ENCODE results near the gene ITPRIPL2. TPM values are rescaled to one million over a fixed set of nuclear protein-coding genes. Genes with fewer than 3 reads are reported as not detected.

ITPRIPL2 gene
- polyA plus RNA-seq, 1 donor from 2014 or later, result not detected

- Histone ChIP-seq H3K79me2 (replicated peaks; ENCODE audit: insufficient read depth, low read length) (peaks cover 9% of the 10 kb centered on the region), H2AFZ (ENCODE audit: low read depth, low read length) (peak within 1 kb of the TSS; percentile 98), H3K27me3 (ENCODE audit: insufficient read depth, low read depth, low read length) (no peaks in the 10 kb centered on the region), H3K9me3 (ENCODE audit: low read length) (no peaks in the 10 kb centered on the region), H3K4me2 (ENCODE audit: low read length) (peak within 1 kb of the TSS; percentile 75), H3F3A (ENCODE audit: insufficient read depth, low read length, poor library complexity, severe bottlenecking) (peaks cover 8% of the 10 kb centered on the region), H3K9me2 (ENCODE audit: insufficient read depth, low read length) (no peaks in the 10 kb centered on the region), H4K20me1 (ENCODE audit: insufficient read depth) (no peaks in the 10 kb centered on the region), H3K36me3 (ENCODE audit: insufficient read depth, low read length) (peaks cover 8% of the 10 kb centered on the region), H3K4me3 (ENCODE audit: low read length) (peak within 1 kb of the TSS; percentile 82), H3K9ac (ENCODE audit: low read length) (peak within 1 kb of the TSS; percentile 94), H3K27ac (ENCODE audit: low read length) (peak within 1 kb of the TSS; percentile 99)
- TF ChIP-seq, protein P1, sequence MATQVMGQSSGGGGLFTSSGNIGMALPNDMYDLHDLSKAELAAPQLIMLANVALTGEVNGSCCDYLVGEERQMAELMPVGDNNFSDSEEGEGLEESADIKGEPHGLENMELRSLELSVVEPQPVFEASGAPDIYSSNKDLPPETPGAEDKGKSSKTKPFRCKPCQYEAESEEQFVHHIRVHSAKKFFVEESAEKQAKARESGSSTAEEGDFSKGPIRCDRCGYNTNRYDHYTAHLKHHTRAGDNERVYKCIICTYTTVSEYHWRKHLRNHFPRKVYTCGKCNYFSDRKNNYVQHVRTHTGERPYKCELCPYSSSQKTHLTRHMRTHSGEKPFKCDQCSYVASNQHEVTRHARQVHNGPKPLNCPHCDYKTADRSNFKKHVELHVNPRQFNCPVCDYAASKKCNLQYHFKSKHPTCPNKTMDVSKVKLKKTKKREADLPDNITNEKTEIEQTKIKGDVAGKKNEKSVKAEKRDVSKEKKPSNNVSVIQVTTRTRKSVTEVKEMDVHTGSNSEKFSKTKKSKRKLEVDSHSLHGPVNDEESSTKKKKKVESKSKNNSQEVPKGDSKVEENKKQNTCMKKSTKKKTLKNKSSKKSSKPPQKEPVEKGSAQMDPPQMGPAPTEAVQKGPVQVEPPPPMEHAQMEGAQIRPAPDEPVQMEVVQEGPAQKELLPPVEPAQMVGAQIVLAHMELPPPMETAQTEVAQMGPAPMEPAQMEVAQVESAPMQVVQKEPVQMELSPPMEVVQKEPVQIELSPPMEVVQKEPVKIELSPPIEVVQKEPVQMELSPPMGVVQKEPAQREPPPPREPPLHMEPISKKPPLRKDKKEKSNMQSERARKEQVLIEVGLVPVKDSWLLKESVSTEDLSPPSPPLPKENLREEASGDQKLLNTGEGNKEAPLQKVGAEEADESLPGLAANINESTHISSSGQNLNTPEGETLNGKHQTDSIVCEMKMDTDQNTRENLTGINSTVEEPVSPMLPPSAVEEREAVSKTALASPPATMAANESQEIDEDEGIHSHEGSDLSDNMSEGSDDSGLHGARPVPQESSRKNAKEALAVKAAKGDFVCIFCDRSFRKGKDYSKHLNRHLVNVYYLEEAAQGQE (IDR thresholded peaks at IDR 0.05; ENCODE audit: borderline replicate concordance), result peak; percentile 11
- TF ChIP-seq EP300 (conservative IDR thresholded peaks at IDR 0.05; ENCODE audit: poor library complexity, severe bottlenecking) (peak; percentile 91), EZH2 (IDR thresholded peaks at IDR 0.05; ENCODE audit: borderline replicate concordance, insufficient read depth, low read length, poor library complexity, severe bottlenecking) (no peak), RAD21 (conservative IDR thresholded peaks at IDR 0.05) (no peak), POLR2AphosphoS5 (IDR thresholded peaks at IDR 0.05) (peak; percentile 86), TAF1 (IDR thresholded peaks at IDR 0.05; ENCODE audit: low read depth) (no peak), SMC3 (conservative IDR thresholded peaks at IDR 0.05; ENCODE audit: poor library complexity) (peak; percentile 31), MXI1 (conservative IDR thresholded peaks at IDR 0.05; ENCODE audit: poor library complexity, severe bottlenecking) (peak; percentile 84)
- TF ChIP-seq, protein P2, sequence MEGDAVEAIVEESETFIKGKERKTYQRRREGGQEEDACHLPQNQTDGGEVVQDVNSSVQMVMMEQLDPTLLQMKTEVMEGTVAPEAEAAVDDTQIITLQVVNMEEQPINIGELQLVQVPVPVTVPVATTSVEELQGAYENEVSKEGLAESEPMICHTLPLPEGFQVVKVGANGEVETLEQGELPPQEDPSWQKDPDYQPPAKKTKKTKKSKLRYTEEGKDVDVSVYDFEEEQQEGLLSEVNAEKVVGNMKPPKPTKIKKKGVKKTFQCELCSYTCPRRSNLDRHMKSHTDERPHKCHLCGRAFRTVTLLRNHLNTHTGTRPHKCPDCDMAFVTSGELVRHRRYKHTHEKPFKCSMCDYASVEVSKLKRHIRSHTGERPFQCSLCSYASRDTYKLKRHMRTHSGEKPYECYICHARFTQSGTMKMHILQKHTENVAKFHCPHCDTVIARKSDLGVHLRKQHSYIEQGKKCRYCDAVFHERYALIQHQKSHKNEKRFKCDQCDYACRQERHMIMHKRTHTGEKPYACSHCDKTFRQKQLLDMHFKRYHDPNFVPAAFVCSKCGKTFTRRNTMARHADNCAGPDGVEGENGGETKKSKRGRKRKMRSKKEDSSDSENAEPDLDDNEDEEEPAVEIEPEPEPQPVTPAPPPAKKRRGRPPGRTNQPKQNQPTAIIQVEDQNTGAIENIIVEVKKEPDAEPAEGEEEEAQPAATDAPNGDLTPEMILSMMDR (IDR thresholded peaks at IDR 0.05; ENCODE audit: poor library complexity, severe bottlenecking), result peak; percentile 31
Measured at GRCh38 chr16:19067349-19068236, 46.2 kb upstream of the ITPRIPL2 start, which contains the start of gene COQ7. COQ7 (plus strand) TSS chr16:19067614; CDS start chr16:19067665, 51 bp downstream.

DNA sequence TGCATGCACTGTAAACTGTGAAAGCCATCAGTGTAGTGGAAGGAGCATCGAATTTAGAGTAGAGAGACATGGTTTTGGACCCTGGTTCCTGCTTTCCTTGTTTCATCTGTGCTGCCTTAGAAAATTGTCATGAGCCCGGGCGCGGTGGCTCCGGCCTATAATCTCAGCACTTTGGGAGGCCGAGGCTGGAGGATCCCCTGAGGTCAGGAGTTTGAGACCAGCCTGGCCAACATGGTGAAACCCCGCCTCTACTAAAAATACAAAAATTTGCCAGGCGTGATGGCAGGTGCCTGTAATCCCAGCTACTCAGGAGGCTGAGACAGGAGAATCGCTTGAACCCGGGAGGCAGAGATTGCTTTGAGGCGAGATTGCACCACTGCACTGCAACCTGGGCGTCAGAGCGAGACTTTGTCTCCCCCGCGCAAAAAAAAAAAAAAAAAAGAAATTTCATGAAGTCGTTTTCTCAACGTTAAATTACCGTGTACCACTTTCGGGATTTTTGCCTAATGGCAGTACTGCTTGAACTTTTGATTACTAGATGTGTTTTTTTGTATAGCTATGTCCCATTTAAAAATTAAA, 45.4 kb upstream of the ITPRIPL2 start:
- Histone ChIP-seq H3K9ac (ENCODE audit: low read length) (peak overlapping the region; percentile 94), H3K9me3 (ENCODE audit: low read length) (no peaks in the 10 kb centered on the region), H2AFZ (ENCODE audit: low read depth, low read length) (peak overlapping the region; percentile 98), H3K4me3 (ENCODE audit: low read length) (peak overlapping the region; percentile 82), H3F3A (ENCODE audit: insufficient read depth, low read length, poor library complexity, severe bottlenecking) (peaks cover 8% of the 10 kb centered on the region), H3K4me2 (ENCODE audit: low read length) (peak overlapping the region; percentile 75), H3K27ac (ENCODE audit: low read length) (peak overlapping the region; percentile 99), H3K79me2 (replicated peaks; ENCODE audit: insufficient read depth, low read length) (peaks cover 9% of the 10 kb centered on the region), H3K9me2 (ENCODE audit: insufficient read depth, low read length) (no peaks in the 10 kb centered on the region), H3K36me3 (ENCODE audit: insufficient read depth, low read length) (peaks cover 8% of the 10 kb centered on the region), H4K20me1 (ENCODE audit: insufficient read depth) (no peaks in the 10 kb centered on the region), H3K27me3 (ENCODE audit: insufficient read depth, low read depth, low read length) (no peaks in the 10 kb centered on the region)
- TF ChIP-seq EP300 (conservative IDR thresholded peaks at IDR 0.05; ENCODE audit: poor library complexity, severe bottlenecking) (no peak), MXI1 (conservative IDR thresholded peaks at IDR 0.05; ENCODE audit: poor library complexity, severe bottlenecking) (no peak)
- TF ChIP-seq, protein P1 (IDR thresholded peaks at IDR 0.05; ENCODE audit: borderline replicate concordance), result no peak

Measured in neural cell (in vitro differentiated cells).